Endothelial cell of umbilical vein (primary cell): Measurements from ENCODE around the gene TDP1. TPM values are rescaled to one million over a fixed set of nuclear protein-coding genes. Genes with fewer than 3 reads are reported as not detected.

Source experiments
- BruUV-seq: library from RNA; stranded (reverse); fragments of 400-500 nt; replicated peaks from 2 replicates; lab custom pipeline; 2021; lab: Mats Ljungman, UMichigan
- CTCF ChIA-PET: fragments of 300-600, 350-600 bp; sonication (Branson Sonifier 250); formaldehyde crosslinking; loops from one replicate; lab custom pipeline; 2021; ENCODE audit warnings: antibody characterized with exemption, inconsistent platforms; lab: Charles Lee
- POLR2A ChIA-PET: fragments of 300-600, 350-600 bp; sonication (Branson Sonifier 250); formaldehyde crosslinking; loops from one replicate; lab custom pipeline; 2021; ENCODE audit warnings: antibody characterized with exemption, inconsistent platforms; lab: Charles Lee
- DNase-seq: peaks from one replicate; pipeline ENCODE4 v3.0.0-alpha.2; 2011; ENCODE audit warnings: low read depth, low spot score
- FAIRE-seq: peaks from 2 replicates; lab custom pipeline; 2011; peaks lifted over from hg19 to GRCh38; lab: Jason Lieb, UNC
- H2AFZ ChIP-seq: 2 replicates; pipeline ENCODE4 v1.6.0; 2012; ENCODE audit warnings: low read depth, low read length, control low read depth, inconsistent platforms
- H3K27ac ChIP-seq: 2 replicates; pipeline ENCODE4 v1.5.1; 2011; ENCODE audit warnings: low read depth, mild to moderate bottlenecking, control low read depth, low read length, moderate library complexity; ENCODE audit not compliant: insufficient read depth
- H3K27me3 ChIP-seq, 2 experiments: 2 replicates each; pipeline versions ENCODE4 v1.6.0 to v1.6.1; 2011; ENCODE audit warnings: low read length in 2 of 2, mixed read lengths in 1 of 2; ENCODE audit not compliant: control insufficient read depth in 2 of 2, insufficient read depth in 2 of 2
- H3K36me3 ChIP-seq, 2 experiments: 2 replicates in 1 of 2; 3 replicates in 1 of 2; pipeline ENCODE4 v1.5.1; 2011; ENCODE audit warnings: low read length in 2 of 2, mild to moderate bottlenecking in 1 of 2, moderate library complexity in 1 of 2; ENCODE audit not compliant: control insufficient read depth in 2 of 2, insufficient read depth in 2 of 2; ENCODE audit errors: extremely low read depth in 1 of 2
- H3K4me1 ChIP-seq: 3 replicates; pipeline ENCODE4 v1.5.1; 2011; ENCODE audit warnings: mild to moderate bottlenecking, low read length; ENCODE audit not compliant: control insufficient read depth, insufficient read depth; ENCODE audit errors: extremely low read depth
- H3K4me2 ChIP-seq: 2 replicates; pipeline ENCODE4 v1.6.1; 2011; ENCODE audit warnings: low read length, control low read depth, mixed read lengths; ENCODE audit not compliant: insufficient read depth
- H3K4me3 ChIP-seq, 3 experiments: fragments of 200-600 bp in 1 of 3; sonication (generic), shearing (Covaris generic) in 1 of 3; replicated peaks in 1 of 3; 2 replicates each; pipeline ENCODE4 v1.5.1; 2011 to 2016; ENCODE audit warnings: control low read depth in 3 of 3, low read length in 3 of 3, mild to moderate bottlenecking in 2 of 3, inconsistent platforms in 1 of 3, low read depth in 1 of 3, moderate library complexity in 1 of 3; ENCODE audit not compliant: insufficient read depth in 1 of 3
- H3K79me2 ChIP-seq: 2 replicates; pipeline ENCODE4 v1.6.0; 2012; ENCODE audit warnings: low read length, inconsistent platforms; ENCODE audit not compliant: control insufficient read depth, insufficient read depth
- H3K9ac ChIP-seq: replicated peaks from 2 replicates; pipeline ENCODE3; 2011; ENCODE audit warnings: low read length, control low read depth; ENCODE audit not compliant: insufficient read depth; ENCODE audit errors: extremely low read depth
- H3K9me1 ChIP-seq: replicated peaks from 3 replicates; pipeline ENCODE4 v1.6.0; 2011; ENCODE audit warnings: mild to moderate bottlenecking, low read length; ENCODE audit not compliant: control insufficient read depth, insufficient read depth; ENCODE audit errors: extremely low read depth
- H3K9me3 ChIP-seq: replicated peaks from 2 replicates; pipeline ENCODE4 v1.5.1; 2012; ENCODE audit warnings: low read length, inconsistent platforms; ENCODE audit not compliant: control insufficient read depth, insufficient read depth
- H4K20me1 ChIP-seq: replicated peaks from 2 replicates; pipeline ENCODE3; 2011; ENCODE audit warnings: mild to moderate bottlenecking, low read length; ENCODE audit not compliant: control insufficient read depth, insufficient read depth; ENCODE audit errors: extremely low read depth
- EZH2 ChIP-seq: IDR thresholded peaks from 2 replicates; pipeline ENCODE4 v1.6.1; 2012; ENCODE audit warnings: borderline replicate concordance, low read depth, mild to moderate bottlenecking, moderate library complexity, low read length, inconsistent platforms; ENCODE audit not compliant: severe bottlenecking
- FOS ChIP-seq: IDR thresholded peaks from 2 replicates; pipeline ENCODE4 v1.6.1; 2011; ENCODE audit warnings: mild to moderate bottlenecking, low read length, moderate library complexity, borderline replicate concordance; ENCODE audit not compliant: insufficient read depth
- GATA2 ChIP-seq: IDR thresholded peaks from 2 replicates; pipeline ENCODE4 v1.7.0; 2011; ENCODE audit warnings: low read depth, mild to moderate bottlenecking, moderate library complexity, mixed read lengths, low read length; ENCODE audit not compliant: insufficient read length, insufficient read depth
- JUN ChIP-seq: IDR thresholded peaks from 2 replicates; pipeline ENCODE4 v1.6.1; 2011; ENCODE audit warnings: borderline replicate concordance, low read depth; ENCODE audit not compliant: insufficient read length, insufficient read depth
- MYC ChIP-seq: IDR thresholded peaks from one replicate; pipeline ENCODE4 v1.6.1; 2011; ENCODE audit warnings: mild to moderate bottlenecking, low read depth, low read length
- POLR2A ChIP-seq: IDR thresholded peaks from 2 replicates; pipeline ENCODE4 v1.6.1; 2012; ENCODE audit warnings: low read depth, mild to moderate bottlenecking, control low read depth, low read length
- POLR2AphosphoS5 ChIP-seq: IDR thresholded peaks from 2 replicates; pipeline ENCODE4 v1.6.1; 2012; ENCODE audit warnings: low read depth, mild to moderate bottlenecking, control low read depth, low read length, moderate library complexity; ENCODE audit not compliant: insufficient read depth
- dilution Hi-C: fragments of 300-500 bp; cut with MboI; formaldehyde crosslinking; loops from one replicate; pipeline ENCODE4 v1.15.0; 2019; ENCODE audit warnings: low sequenced_read_pairs; ENCODE audit not compliant: extremely low pct_ligation_motif_present
- intact Hi-C: fragments of 100-400 bp; cut with micrococcal nuclease; formaldehyde crosslinking; loops from one replicate; pipeline ENCODE4 v1.10.0; 2022
- polyA plus RNA-seq, 4 experiments: library from polyadenylated mRNA; depleted of rRNA in 3 of 4; stranded (reverse) in 3 of 4; unstranded in 1 of 4; fragments of >200 nt; gene quantifications; 2 replicates each; pipeline versions ENCODE4 v1.2.1 to v1.2.3, GENCODE V29; 2011 to 2012; ENCODE audit warnings: missing spikeins in 1 of 4
- total RNA-seq: library from RNA; stranded (reverse); gene quantifications from 2 replicates; pipeline ENCODE4 v1.2.3, GENCODE V29; 2021
- TF ChIP-seq, protein P1 (sequence below): IDR thresholded peaks from 2 replicates; pipeline ENCODE4 v1.6.1; 2011; ENCODE audit not compliant: insufficient read depth, insufficient read length
- TF ChIP-seq, protein P2 (sequence below), 2 donors: IDR thresholded peaks; 1 replicate in 1 of 2; 2 replicates in 1 of 2; pipeline ENCODE4 v1.5.1; 2011; ENCODE audit warnings: low read length in 2 of 2, mild to moderate bottlenecking in 2 of 2, moderate library complexity in 2 of 2, control low read depth in 1 of 2, inconsistent platforms in 1 of 2, low read depth in 1 of 2; ENCODE audit not compliant: insufficient read depth in 1 of 2; ENCODE audit errors: extremely low read depth in 1 of 2

TDP1 gene
- total and polyA plus RNA-seq, 2 donors (not counting 3 experiments of a cell fraction or from before 2014, with no cell fraction given), result 14.1 to 30.5 TPM

DNA sequence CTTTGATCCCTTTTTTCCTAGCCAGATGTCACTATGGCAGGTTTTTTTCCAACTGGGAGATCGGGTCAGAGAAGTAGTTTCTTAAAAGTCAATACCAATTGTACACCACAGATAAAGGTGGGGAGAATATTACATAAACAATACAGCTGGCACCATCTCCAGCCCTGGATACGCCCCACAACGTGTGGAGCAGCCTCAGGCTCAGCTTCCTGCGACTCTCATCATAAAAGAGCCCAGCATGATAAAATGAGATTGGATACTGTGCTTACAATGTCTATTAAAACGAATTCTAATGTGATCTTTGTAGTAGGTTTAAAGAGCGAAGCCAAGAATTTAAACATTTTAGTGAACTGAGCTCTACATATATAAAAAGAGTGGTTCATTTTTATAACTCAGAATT lies 22.7 kb upstream of the TDP1 start:
- Histone ChIP-seq H3K9me3 (no peaks in the 10 kb centered on the region), H3K36me3 (no peaks in the 10 kb centered on the region), H3K4me1 (peaks cover 4% of the 10 kb centered on the region), H3K27ac (no peak overlapping the region), H3K79me2 (no peaks in the 10 kb centered on the region), H3K4me3 (no peak overlapping the region), H4K20me1 (no peaks in the 10 kb centered on the region), H3K27me3 (no peaks in the 10 kb centered on the region), H2AFZ (no peak overlapping the region), H3K9ac (no peak overlapping the region), H3K9me1 (no peaks in the 10 kb centered on the region), H3K4me2 (no peak overlapping the region)
- no TSS peak for BruUV-seq
- POLR2A ChIA-PET, result no interaction called here
- TF ChIP-seq FOS, result no peak
- no peak for TF ChIP-seq POLR2AphosphoS5
- TF ChIP-seq MYC, result no peak
- no peak for TF ChIP-seq EZH2
- no peak for TF ChIP-seq JUN
- no peak for TF ChIP-seq POLR2A
- TF ChIP-seq GATA2, result no peak
- TF ChIP-seq, protein P1, sequence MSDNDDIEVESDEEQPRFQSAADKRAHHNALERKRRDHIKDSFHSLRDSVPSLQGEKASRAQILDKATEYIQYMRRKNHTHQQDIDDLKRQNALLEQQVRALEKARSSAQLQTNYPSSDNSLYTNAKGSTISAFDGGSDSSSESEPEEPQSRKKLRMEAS, result no peak
- TF ChIP-seq, protein P2, sequence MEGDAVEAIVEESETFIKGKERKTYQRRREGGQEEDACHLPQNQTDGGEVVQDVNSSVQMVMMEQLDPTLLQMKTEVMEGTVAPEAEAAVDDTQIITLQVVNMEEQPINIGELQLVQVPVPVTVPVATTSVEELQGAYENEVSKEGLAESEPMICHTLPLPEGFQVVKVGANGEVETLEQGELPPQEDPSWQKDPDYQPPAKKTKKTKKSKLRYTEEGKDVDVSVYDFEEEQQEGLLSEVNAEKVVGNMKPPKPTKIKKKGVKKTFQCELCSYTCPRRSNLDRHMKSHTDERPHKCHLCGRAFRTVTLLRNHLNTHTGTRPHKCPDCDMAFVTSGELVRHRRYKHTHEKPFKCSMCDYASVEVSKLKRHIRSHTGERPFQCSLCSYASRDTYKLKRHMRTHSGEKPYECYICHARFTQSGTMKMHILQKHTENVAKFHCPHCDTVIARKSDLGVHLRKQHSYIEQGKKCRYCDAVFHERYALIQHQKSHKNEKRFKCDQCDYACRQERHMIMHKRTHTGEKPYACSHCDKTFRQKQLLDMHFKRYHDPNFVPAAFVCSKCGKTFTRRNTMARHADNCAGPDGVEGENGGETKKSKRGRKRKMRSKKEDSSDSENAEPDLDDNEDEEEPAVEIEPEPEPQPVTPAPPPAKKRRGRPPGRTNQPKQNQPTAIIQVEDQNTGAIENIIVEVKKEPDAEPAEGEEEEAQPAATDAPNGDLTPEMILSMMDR (IDR thresholded peaks at IDR 0.05; ENCODE audit: extremely low read depth in 1 of 2, insufficient read depth in 1 of 2, low read depth in 1 of 2, low read length in 2 of 2), result no peak
- FAIRE-seq, result no peak
- CTCF ChIA-PET, result interaction anchor here (1.2 to 2.1 kb wide), 2 partner anchors 905 to 906 kb away, joined by 3 to 6 read pairs; no protein-coding TSS in a partner anchor
- no peak for DNase-seq
- dilution Hi-C loops (no loop called here), intact Hi-C loops (no loop called here)
